IMR-90 (cell line): ENCODE measurements around the gene CHDH. TPM values are rescaled to one million over a fixed set of nuclear protein-coding genes. Genes with fewer than 3 reads are reported as not detected.

Experiments
- ATAC-seq: fragments of 200-7000 bp; cut with Tn5 transposase; 2 replicates; pipeline ENCODE4 v1.9.1; 2020; ENCODE audit warnings: low read depth, mild to moderate bottlenecking, moderate library complexity
- BruUV-seq: library from RNA; stranded (reverse); fragments of 400-500 nt; replicated peaks from 2 replicates; lab custom pipeline; 2021; lab: Mats Ljungman, UMichigan
- CTCF ChIA-PET: fragments of 300-600 bp; formaldehyde crosslinking; extraction: SDS; loops from one replicate; lab custom pipeline; 2021; ENCODE audit warnings: antibody characterized with exemption; lab: Yijun Ruan, JAX
- POLR2A ChIA-PET: fragments of 300-600 bp; sonication (Branson Sonifier 250); formaldehyde crosslinking; loops from one replicate; lab custom pipeline; 2022; ENCODE audit warnings: antibody characterized with exemption; ENCODE audit not compliant: unreplicated experiment; lab: Charles Lee
- DNase-seq: peaks from one replicate; pipeline ENCODE4 v3.0.0; 2013
- H2AFZ ChIP-seq: replicated peaks from 2 replicates; pipeline ENCODE3; 2013; ENCODE audit warnings: low read length, mild to moderate bottlenecking; ENCODE audit not compliant: poor library complexity
- H2AK5ac ChIP-seq: 2 replicates; pipeline ENCODE4 v1.6.1; 2013; ENCODE audit warnings: low read depth, low read length, inconsistent platforms
- H2AK9ac ChIP-seq: replicated peaks from 2 replicates; pipeline ENCODE3; 2013; ENCODE audit warnings: mild to moderate bottlenecking, low read depth, low read length, moderate library complexity; ENCODE audit not compliant: poor library complexity
- H2BK120ac ChIP-seq: 2 replicates; pipeline ENCODE4 v1.6.1; 2013; ENCODE audit warnings: low read depth, low read length, inconsistent platforms
- H2BK15ac ChIP-seq: 3 replicates; pipeline ENCODE4 v1.6.1; 2013; ENCODE audit warnings: low read depth, low read length, inconsistent platforms
- H2BK20ac ChIP-seq: 2 replicates; pipeline ENCODE4 v1.6.1; 2013; ENCODE audit warnings: low read depth, mild to moderate bottlenecking, inconsistent platforms, low read length, moderate library complexity
- H2BK5ac ChIP-seq: 2 replicates; pipeline ENCODE4 v1.6.1; 2013; ENCODE audit warnings: mild to moderate bottlenecking, low read depth, low read length, inconsistent platforms; ENCODE audit not compliant: poor library complexity, severe bottlenecking
- H3K14ac ChIP-seq: replicated peaks from 2 replicates; pipeline ENCODE4 v1.6.1; 2013; ENCODE audit warnings: low read depth, low read length, inconsistent platforms
- H3K18ac ChIP-seq: 2 replicates; pipeline ENCODE4 v1.6.1; 2013; ENCODE audit warnings: low read depth, low read length, control low read depth
- H3K23ac ChIP-seq: 2 replicates; pipeline ENCODE4 v1.6.1; 2013; ENCODE audit warnings: low read depth, low read length, inconsistent platforms
- H3K27ac ChIP-seq: 2 replicates; pipeline ENCODE4 v1.5.1; 2013; ENCODE audit warnings: mild to moderate bottlenecking, control low read depth, low read length; ENCODE audit not compliant: insufficient read depth
- H3K27me3 ChIP-seq: 2 replicates; pipeline ENCODE4 v1.6.1; 2013; ENCODE audit warnings: low read length; ENCODE audit not compliant: control insufficient read depth, insufficient read depth
- H3K36me3 ChIP-seq: 2 replicates; pipeline ENCODE4 v1.6.1; 2013; ENCODE audit warnings: low read length, mixed read lengths; ENCODE audit not compliant: control insufficient read depth, insufficient read depth
- H3K4ac ChIP-seq: 2 replicates; pipeline ENCODE4 v1.6.1; 2013; ENCODE audit warnings: low read depth, low read length, inconsistent platforms
- H3K4me1 ChIP-seq: 2 replicates; pipeline ENCODE4 v1.6.1; 2013; ENCODE audit warnings: low read length, mixed read lengths; ENCODE audit not compliant: control insufficient read depth, insufficient read depth
- H3K4me2 ChIP-seq: 2 replicates; pipeline ENCODE4 v1.6.1; 2013; ENCODE audit warnings: low read depth, mild to moderate bottlenecking, control low read depth, low read length, moderate library complexity
- H3K4me3 ChIP-seq: 2 replicates; pipeline ENCODE4 v1.5.1; 2013; ENCODE audit warnings: low read depth, mild to moderate bottlenecking, control low read depth, low read length, moderate library complexity; ENCODE audit not compliant: insufficient read depth
- H3K56ac ChIP-seq: 2 replicates; pipeline ENCODE4 v1.6.1; 2013; ENCODE audit warnings: low read length, inconsistent platforms; ENCODE audit not compliant: insufficient read depth; ENCODE audit errors: extremely low read depth
- H3K79me1 ChIP-seq, 2 experiments: 2 replicates each; pipeline ENCODE4 v1.6.1; 2013; ENCODE audit warnings: low read length in 2 of 2, inconsistent platforms in 1 of 2, low read depth in 1 of 2
- H3K9ac ChIP-seq: 2 replicates; pipeline ENCODE4 v1.6.1; 2013; ENCODE audit warnings: low read depth, low read length, control low read depth
- H3K9me1 ChIP-seq: 2 replicates; pipeline ENCODE4 v1.6.1; 2013; ENCODE audit warnings: low read length, inconsistent platforms; ENCODE audit not compliant: insufficient read depth
- H3K9me3 ChIP-seq: 2 replicates; pipeline ENCODE4 v1.6.1; 2013; ENCODE audit warnings: low read length; ENCODE audit not compliant: control insufficient read depth, insufficient read depth
- H4K20me1 ChIP-seq: 2 replicates; pipeline ENCODE4 v1.6.1; 2013; ENCODE audit warnings: low read length, inconsistent platforms; ENCODE audit not compliant: insufficient read depth
- H4K5ac ChIP-seq: 2 replicates; pipeline ENCODE4 v1.6.1; 2013; ENCODE audit warnings: mild to moderate bottlenecking, low read depth, low read length, control low read depth
- H4K8ac ChIP-seq, 2 experiments: 2 replicates each; pipeline ENCODE4 v1.6.1; 2013; ENCODE audit warnings: low read depth in 2 of 2, low read length in 2 of 2, control low read depth in 1 of 2, inconsistent platforms in 1 of 2
- H4K91ac ChIP-seq: 2 replicates; pipeline ENCODE4 v1.6.1; 2013; ENCODE audit warnings: low read depth, low read length, inconsistent platforms; ENCODE audit not compliant: insufficient read depth
- CHD1 ChIP-seq: IDR thresholded peaks from 2 replicates; pipeline ENCODE4 v1.6.1; 2012; ENCODE audit warnings: low read depth, low read length, improper control_type of control experiment
- CTCF ChIP-seq: conservative IDR thresholded peaks from 2 replicates; pipeline ENCODE4 v1.5.1; 2012; ENCODE audit warnings: mild to moderate bottlenecking, low read depth, low read length, improper control_type of control experiment
- FOS ChIP-seq: fragments of 150-350 bp; IDR thresholded peaks from 2 replicates; pipeline ENCODE4 v1.6.1; 2016; ENCODE audit warnings: low read depth, low read length
- MAZ ChIP-seq: IDR thresholded peaks from 2 replicates; pipeline ENCODE4 v1.6.1; 2012; ENCODE audit warnings: low read depth, mild to moderate bottlenecking, low read length, improper control_type of control experiment, moderate library complexity, borderline replicate concordance
- MXI1 ChIP-seq: IDR thresholded peaks from 2 replicates; pipeline ENCODE4 v1.6.1; 2012; ENCODE audit warnings: low read depth, mild to moderate bottlenecking, low read length, moderate library complexity, borderline replicate concordance
- NFE2L2 ChIP-seq: fragments of 150-350 bp; IDR thresholded peaks from 2 replicates; pipeline ENCODE4 v1.6.1; 2016; ENCODE audit warnings: low read depth, mild to moderate bottlenecking, low read length
- POLR2A ChIP-seq: IDR thresholded peaks from 2 replicates; pipeline ENCODE4 v1.6.1; 2012; ENCODE audit warnings: mild to moderate bottlenecking, low read depth, low read length
- RAD21 ChIP-seq: IDR thresholded peaks from 2 replicates; pipeline ENCODE4 v1.6.1; 2012; ENCODE audit warnings: low read length, improper control_type of control experiment
- SMC3 ChIP-seq: fragments of 150-350 bp; IDR thresholded peaks from 2 replicates; pipeline ENCODE4 v1.6.1; 2016; ENCODE audit warnings: low read depth, mild to moderate bottlenecking, antibody characterized with exemption, low read length, moderate library complexity
- USF2 ChIP-seq: fragments of 150-350 bp; IDR thresholded peaks from 2 replicates; pipeline ENCODE4 v1.6.1; 2017; ENCODE audit warnings: mild to moderate bottlenecking, antibody characterized with exemption, low read length, low read depth
- WGBS, 2 experiments: methylation state at CpG; one replicate each; pipeline versions ENCODE4 v1.1.5 to v1.1.7; 2013; ENCODE audit warnings: missing lambda C conversion rate in 2 of 2; ENCODE audit not compliant: insufficient read length in 1 of 2; ENCODE audit errors: extremely low coverage in 2 of 2; 5-methylcytosine and 5-hydroxymethylcytosine counted together
- dilution Hi-C: fragments of 300-500 bp; cut with HindIII; formaldehyde crosslinking; loops from one replicate; pipeline ENCODE4 v1.14.3; 2018; ENCODE audit warnings: low sequenced_read_pairs; ENCODE audit not compliant: unreplicated experiment
- in situ Hi-C: fragments of 300-500 bp; cut with MboI; formaldehyde crosslinking; loops from 3 replicates; pipeline ENCODE4 v1.14.3; 2019; ENCODE audit warnings: low sequenced_read_pairs, inconsistent platforms, mixed read lengths
- intact Hi-C: fragments of 100-400 bp; cut with micrococcal nuclease; formaldehyde crosslinking; loops from 2 replicates; pipeline ENCODE4 v1.10.0; 2022
- polyA plus RNA-seq, 3 experiments: library from polyadenylated mRNA; depleted of rRNA; stranded (reverse); fragments of >200 nt; gene quantifications; 2 replicates each; pipeline ENCODE4 v1.2.3, GENCODE V29; 2012; ENCODE audit warnings: low replicate concordance in 1 of 3
- total RNA-seq: library from RNA; depleted of rRNA; stranded (reverse); fragments of >200 nt; gene quantifications from 2 replicates; pipeline ENCODE4 v1.2.3, GENCODE V29; 2012

The CHDH gene
- total and polyA plus RNA-seq, 2 of the 4 experiments (the other 2 are of a cell fraction) = under 0.01 to 0.19 TPM

GRCh38 chr3:53815067-53815466 is 31.2 kb downstream of the CHDH start:
- H2AK9ac ChIP-seq = no peak overlapping the region

More at GRCh38 chr3:53815067-53815466, 31.2 kb downstream of the CHDH start:
- Histone ChIP-seq H3K4me1 (no peaks in the 10 kb centered on the region), H3K27me3 (peaks cover 11% of the 10 kb centered on the region), H3K4ac (no peak overlapping the region), H2BK120ac (no peak overlapping the region), H4K91ac (no peak overlapping the region), H3K9ac (no peak overlapping the region), H3K27ac (no peak overlapping the region), H4K8ac (no peak overlapping the region), H3K23ac (no peak overlapping the region), H3K9me1 (no peaks in the 10 kb centered on the region), H3K79me1 (no peaks in the 10 kb centered on the region), H2AK5ac (no peak overlapping the region), H3K18ac (no peak overlapping the region), H3K4me3 (no peak overlapping the region), H4K20me1 (no peaks in the 10 kb centered on the region), H3K9me3 (no peaks in the 10 kb centered on the region), H2BK15ac (no peak overlapping the region), H3K14ac (no peak overlapping the region), H3K4me2 (no peak overlapping the region), H3K56ac (no peak overlapping the region), H2BK5ac (no peak overlapping the region), H2BK20ac (no peak overlapping the region), H3K36me3 (no peaks in the 10 kb centered on the region), H4K5ac (no peak overlapping the region), H2AFZ (no peak overlapping the region)
- no peak for ATAC-seq
- dilution Hi-C loops (no loop called here), in situ Hi-C loops (no loop called here), intact Hi-C loops (no loop called here)
- POLR2A ChIA-PET = no interaction called here
- CTCF ChIA-PET = no interaction called here
- WGBS, 2 experiments = no CpG with 5 or more reads among the region's 4 CpGs
- no peak for DNase-seq
- no TSS peak for BruUV-seq
- TF ChIP-seq USF2 (no peak), CHD1 (no peak), NFE2L2 (no peak), FOS (no peak), MXI1 (no peak), RAD21 (no peak), MAZ (no peak), CTCF (no peak), SMC3 (no peak), POLR2A (no peak)
